ENCODE results near the gene MACROD2. TPM values are rescaled to one million over a fixed set of nuclear protein-coding genes. Genes with fewer than 3 reads are reported as not detected.

MACROD2 gene
- total RNA-seq, 1 experiment from 2014 or later: 1.4 TPM

GRCh38 chr20:15774926-15775325 lies 1779.6 kb downstream of the MACROD2 start:
- ChIA-PET POLR2A (ENCODE audit: low non-redundant PET) (no interaction called here), CTCF (no interaction called here)
- DNase-seq (ENCODE audit: low spot score): no peak
- peaks cover 5% of the 10 kb centered on the region for H3K9me3 ChIP-seq (ENCODE audit: low read depth, low read length, poor library complexity, severe bottlenecking)
- H3K4me1 ChIP-seq (ENCODE audit: insufficient read depth, low read length, poor library complexity, severe bottlenecking): no peaks in the 10 kb centered on the region
- no TSS peak for BruUV-seq (replicated peaks)
- TF ChIP-seq, protein P1, sequence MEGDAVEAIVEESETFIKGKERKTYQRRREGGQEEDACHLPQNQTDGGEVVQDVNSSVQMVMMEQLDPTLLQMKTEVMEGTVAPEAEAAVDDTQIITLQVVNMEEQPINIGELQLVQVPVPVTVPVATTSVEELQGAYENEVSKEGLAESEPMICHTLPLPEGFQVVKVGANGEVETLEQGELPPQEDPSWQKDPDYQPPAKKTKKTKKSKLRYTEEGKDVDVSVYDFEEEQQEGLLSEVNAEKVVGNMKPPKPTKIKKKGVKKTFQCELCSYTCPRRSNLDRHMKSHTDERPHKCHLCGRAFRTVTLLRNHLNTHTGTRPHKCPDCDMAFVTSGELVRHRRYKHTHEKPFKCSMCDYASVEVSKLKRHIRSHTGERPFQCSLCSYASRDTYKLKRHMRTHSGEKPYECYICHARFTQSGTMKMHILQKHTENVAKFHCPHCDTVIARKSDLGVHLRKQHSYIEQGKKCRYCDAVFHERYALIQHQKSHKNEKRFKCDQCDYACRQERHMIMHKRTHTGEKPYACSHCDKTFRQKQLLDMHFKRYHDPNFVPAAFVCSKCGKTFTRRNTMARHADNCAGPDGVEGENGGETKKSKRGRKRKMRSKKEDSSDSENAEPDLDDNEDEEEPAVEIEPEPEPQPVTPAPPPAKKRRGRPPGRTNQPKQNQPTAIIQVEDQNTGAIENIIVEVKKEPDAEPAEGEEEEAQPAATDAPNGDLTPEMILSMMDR (conservative IDR thresholded peaks at IDR 0.05; ENCODE audit: low read depth, low read length): no peak
- TF ChIP-seq EZH2 (IDR thresholded peaks at IDR 0.05; ENCODE audit: borderline replicate concordance, low read depth, low read length, poor library complexity, severe bottlenecking): no peak
- no peaks in the 10 kb centered on the region for H3K36me3 ChIP-seq (ENCODE audit: insufficient read depth, low read length, poor library complexity, severe bottlenecking)
- H3K27me3 ChIP-seq (replicated peaks; ENCODE audit: insufficient read depth, low read depth, low read length, poor library complexity): no peaks in the 10 kb centered on the region
- intact Hi-C loops (cut with micrococcal nuclease; ENCODE audit: unreplicated experiment): no loop called here
- no peak overlapping the region for H3K27ac ChIP-seq (ENCODE audit: low read depth, low read length, poor library complexity, severe bottlenecking)
- H3K4me3 ChIP-seq (ENCODE audit: low read depth, low read length, poor library complexity, severe bottlenecking): no peak overlapping the region

- Histone ChIP-seq H3K36me3 (ENCODE audit: insufficient read depth, low read length, poor library complexity, severe bottlenecking) (no peaks in the 10 kb centered on the region), H3K4me3 (ENCODE audit: low read depth, low read length, poor library complexity, severe bottlenecking) (no peak overlapping the region), H3K27me3 (replicated peaks; ENCODE audit: insufficient read depth, low read depth, low read length, poor library complexity) (no peaks in the 10 kb centered on the region), H3K9me3 (ENCODE audit: low read depth, low read length, poor library complexity, severe bottlenecking) (no peaks in the 10 kb centered on the region), H3K4me1 (ENCODE audit: insufficient read depth, low read length, poor library complexity, severe bottlenecking) (no peaks in the 10 kb centered on the region), H3K27ac (ENCODE audit: low read depth, low read length, poor library complexity, severe bottlenecking) (no peak overlapping the region)
- TF ChIP-seq EZH2 (IDR thresholded peaks at IDR 0.05; ENCODE audit: borderline replicate concordance, low read depth, low read length, poor library complexity, severe bottlenecking): no peak
- no peak for DNase-seq (ENCODE audit: low spot score)
- POLR2A ChIA-PET (ENCODE audit: low non-redundant PET): no interaction called here
- intact Hi-C loops (cut with micrococcal nuclease; ENCODE audit: unreplicated experiment): no loop called here
- no TSS peak for BruUV-seq (replicated peaks)
- CTCF ChIA-PET: no interaction called here
Observed at GRCh38 chr20:15776770-15777466, 1781.6 kb downstream of the MACROD2 start.

GRCh38 chr20:15784020-15784419 lies 1788.7 kb downstream of the MACROD2 start:
- H3K4me3 ChIP-seq (ENCODE audit: low read depth, low read length, poor library complexity, severe bottlenecking): no peak overlapping the region
- DNase-seq (ENCODE audit: low spot score): no peak
- no peaks in the 10 kb centered on the region for H3K27me3 ChIP-seq (replicated peaks; ENCODE audit: insufficient read depth, low read depth, low read length, poor library complexity)
- TF ChIP-seq EZH2 (IDR thresholded peaks at IDR 0.05; ENCODE audit: borderline replicate concordance, low read depth, low read length, poor library complexity, severe bottlenecking): no peak
- TF ChIP-seq, protein P1 (conservative IDR thresholded peaks at IDR 0.05; ENCODE audit: low read depth, low read length): no peak
- ChIA-PET POLR2A (ENCODE audit: low non-redundant PET) (no interaction called here), CTCF (no interaction called here)
- peaks cover 20% of the 10 kb centered on the region for H3K9me3 ChIP-seq (ENCODE audit: low read depth, low read length, poor library complexity, severe bottlenecking)
- no TSS peak for BruUV-seq (replicated peaks)
- no peaks in the 10 kb centered on the region for H3K36me3 ChIP-seq (ENCODE audit: insufficient read depth, low read length, poor library complexity, severe bottlenecking)
- no peak overlapping the region for H3K27ac ChIP-seq (ENCODE audit: low read depth, low read length, poor library complexity, severe bottlenecking)
- no peaks in the 10 kb centered on the region for H3K4me1 ChIP-seq (ENCODE audit: insufficient read depth, low read length, poor library complexity, severe bottlenecking)
- intact Hi-C loops (cut with micrococcal nuclease; ENCODE audit: unreplicated experiment): no loop called here

DNA sequence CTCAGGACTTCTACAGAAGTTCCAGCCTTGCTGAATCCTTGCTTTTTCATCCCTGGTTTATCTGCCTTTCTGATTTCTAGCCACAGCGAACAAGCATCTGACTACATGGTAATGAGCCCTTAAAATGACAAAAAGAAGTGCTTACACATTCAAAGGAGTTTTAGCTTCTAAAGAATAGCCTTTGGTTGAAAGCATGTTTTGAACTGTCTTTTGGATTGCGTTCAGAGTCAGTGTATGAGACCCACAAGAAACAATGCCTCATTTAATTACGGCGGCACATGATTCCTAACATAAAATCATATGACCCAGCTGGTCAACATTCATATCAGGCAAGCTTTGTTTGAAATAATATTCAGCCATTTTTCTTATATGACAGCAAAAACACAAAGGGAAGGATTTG lies 1793.8 kb downstream of the MACROD2 start:
- BruUV-seq (replicated peaks): no TSS peak
- TF ChIP-seq, protein P1 (conservative IDR thresholded peaks at IDR 0.05; ENCODE audit: low read depth, low read length): no peak
- no peak for TF ChIP-seq EZH2 (IDR thresholded peaks at IDR 0.05; ENCODE audit: borderline replicate concordance, low read depth, low read length, poor library complexity, severe bottlenecking)
- peaks cover 27% of the 10 kb centered on the region for H3K9me3 ChIP-seq (ENCODE audit: low read depth, low read length, poor library complexity, severe bottlenecking)
- no peak overlapping the region for H3K4me3 ChIP-seq (ENCODE audit: low read depth, low read length, poor library complexity, severe bottlenecking)
- no peaks in the 10 kb centered on the region for H3K36me3 ChIP-seq (ENCODE audit: insufficient read depth, low read length, poor library complexity, severe bottlenecking)
- H3K27ac ChIP-seq (ENCODE audit: low read depth, low read length, poor library complexity, severe bottlenecking): no peak overlapping the region
- H3K27me3 ChIP-seq (replicated peaks; ENCODE audit: insufficient read depth, low read depth, low read length, poor library complexity): no peaks in the 10 kb centered on the region
- CTCF ChIA-PET: no interaction called here
- no peaks in the 10 kb centered on the region for H3K4me1 ChIP-seq (ENCODE audit: insufficient read depth, low read length, poor library complexity, severe bottlenecking)
- POLR2A ChIA-PET (ENCODE audit: low non-redundant PET): no interaction called here
- intact Hi-C loops (cut with micrococcal nuclease; ENCODE audit: unreplicated experiment): no loop called here
- no peak for DNase-seq (ENCODE audit: low spot score)
